ENCODE measurements around the gene HOMER3. TPM values are rescaled to one million over a fixed set of nuclear protein-coding genes. Genes with fewer than 3 reads are reported as not detected.

The HOMER3 gene
- total and polyA plus RNA-seq, 9 of the 15 experiments (the other 6 are each of a cell fraction or from before 2014, with no cell fraction given), result 1.3 to 5.1 (median 3.7) TPM; not detected in 2

DNA sequence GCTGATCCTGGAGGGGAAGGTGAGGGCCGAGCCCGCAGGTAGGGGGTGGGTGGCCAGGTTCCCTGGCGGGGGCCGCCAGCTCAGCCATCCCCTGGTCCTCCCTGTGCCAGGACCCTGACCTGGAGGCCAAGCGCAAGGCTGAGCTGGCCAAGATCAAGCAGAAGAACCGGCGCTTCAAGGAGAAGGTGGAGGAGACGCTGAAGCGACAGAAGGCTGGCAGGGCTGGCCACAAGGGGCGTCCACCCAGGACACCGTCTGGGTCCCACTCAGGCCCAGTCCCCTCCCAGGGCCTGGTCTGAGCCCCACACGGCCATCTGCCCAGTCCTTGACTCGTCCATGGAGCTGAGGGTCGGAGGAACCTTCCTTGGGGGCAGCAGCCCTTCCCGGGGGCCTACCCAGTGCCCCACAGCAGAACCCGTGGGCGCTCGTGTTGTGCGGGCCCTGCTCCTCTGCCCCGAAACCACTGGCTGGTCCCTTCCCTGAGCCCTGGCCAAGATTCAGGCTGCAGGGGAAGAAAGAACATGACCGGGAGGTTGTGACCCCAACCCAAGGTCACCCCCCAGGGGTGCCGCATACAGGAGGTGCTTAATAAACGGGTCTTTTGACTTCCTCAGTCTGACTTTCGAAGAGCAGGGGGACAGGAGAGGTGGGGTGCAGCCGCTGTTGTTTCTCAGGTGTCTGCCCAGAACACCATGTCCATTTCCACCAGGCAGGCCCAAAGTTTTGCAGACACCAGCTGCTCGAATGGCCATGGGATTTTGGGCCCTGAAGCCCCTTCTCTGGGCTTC, 12.8 kb downstream of the HOMER3 start (continued):
- TF ChIP-seq U2AF1 (optimal IDR thresholded peaks at IDR 0.05; ENCODE audit: low read depth, low read length) (no peak), ZC3H11A (IDR thresholded peaks at IDR 0.05; ENCODE audit: low read depth, low read length) (no peak), ZKSCAN8 (CRISPR knock-in tag; IDR thresholded peaks at IDR 0.05) (peak; percentile 95), RBM22 (IDR thresholded peaks at IDR 0.05; ENCODE audit: low read depth, low read length, poor library complexity, severe bottlenecking) (peak; percentile 20), ZNF133 (CRISPR knock-in tag; IDR thresholded peaks at IDR 0.05) (no peak), GABPB1 (CRISPR knock-in tag; IDR thresholded peaks at IDR 0.05) (no peak), ZBTB17 (CRISPR knock-in tag; IDR thresholded peaks at IDR 0.05) (no peak)
- TF ChIP-seq, protein P1, sequence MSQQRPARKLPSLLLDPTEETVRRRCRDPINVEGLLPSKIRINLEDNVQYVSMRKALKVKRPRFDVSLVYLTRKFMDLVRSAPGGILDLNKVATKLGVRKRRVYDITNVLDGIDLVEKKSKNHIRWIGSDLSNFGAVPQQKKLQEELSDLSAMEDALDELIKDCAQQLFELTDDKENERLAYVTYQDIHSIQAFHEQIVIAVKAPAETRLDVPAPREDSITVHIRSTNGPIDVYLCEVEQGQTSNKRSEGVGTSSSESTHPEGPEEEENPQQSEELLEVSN (IDR thresholded peaks at IDR 0.05; ENCODE audit: borderline replicate concordance in 1 of 2, extremely low read depth in 1 of 2, insufficient read depth in 1 of 2, insufficient read length in 1 of 2, low read depth in 1 of 2, low read length in 1 of 2, poor library complexity in 1 of 2, severe bottlenecking in 1 of 2), result no peak
- TF ChIP-seq, protein P2, sequence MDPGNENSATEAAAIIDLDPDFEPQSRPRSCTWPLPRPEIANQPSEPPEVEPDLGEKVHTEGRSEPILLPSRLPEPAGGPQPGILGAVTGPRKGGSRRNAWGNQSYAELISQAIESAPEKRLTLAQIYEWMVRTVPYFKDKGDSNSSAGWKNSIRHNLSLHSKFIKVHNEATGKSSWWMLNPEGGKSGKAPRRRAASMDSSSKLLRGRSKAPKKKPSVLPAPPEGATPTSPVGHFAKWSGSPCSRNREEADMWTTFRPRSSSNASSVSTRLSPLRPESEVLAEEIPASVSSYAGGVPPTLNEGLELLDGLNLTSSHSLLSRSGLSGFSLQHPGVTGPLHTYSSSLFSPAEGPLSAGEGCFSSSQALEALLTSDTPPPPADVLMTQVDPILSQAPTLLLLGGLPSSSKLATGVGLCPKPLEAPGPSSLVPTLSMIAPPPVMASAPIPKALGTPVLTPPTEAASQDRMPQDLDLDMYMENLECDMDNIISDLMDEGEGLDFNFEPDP (CRISPR knock-in tag; IDR thresholded peaks at IDR 0.05), result no peak
